HepG2 (cell line): ENCODE measurements around the gene CTXN1. TPM values are rescaled to one million over a fixed set of nuclear protein-coding genes. Genes with fewer than 3 reads are reported as not detected.

Source experiments
- DBP ChIP-seq: sonication (generic); formaldehyde crosslinking; IDR thresholded peaks from 2 replicates; pipeline ENCODE4 v1.4.0; 2020; ENCODE audit warnings: missing genetic modification reagents; ENCODE audit errors: not compliant biosample characterization
- FOXP4 ChIP-seq: sonication (generic); formaldehyde crosslinking; IDR thresholded peaks from 2 replicates; pipeline ENCODE4 v1.4.0; 2020; ENCODE audit warnings: missing genetic modification reagents
- GTF2F1 ChIP-seq: fragments of 150-350 bp; IDR thresholded peaks from 2 replicates; pipeline ENCODE4 v1.6.1; 2014; ENCODE audit warnings: low read length
- IKZF4 ChIP-seq: sonication (generic); formaldehyde crosslinking; IDR thresholded peaks from 2 replicates; pipeline ENCODE4 v1.5.1; 2020; ENCODE audit warnings: borderline replicate concordance, mild to moderate bottlenecking, low read depth, missing genetic modification reagents; ENCODE audit errors: not compliant biosample characterization
- JUNB ChIP-seq: sonication (generic); formaldehyde crosslinking; IDR thresholded peaks from 2 replicates; pipeline ENCODE4 v1.8.0; 2022; ENCODE audit warnings: missing genetic modification reagents, mild to moderate bottlenecking, borderline replicate concordance
- NFE2 ChIP-seq: sonication (generic); formaldehyde crosslinking; IDR thresholded peaks from 2 replicates; pipeline ENCODE4 v1.4.0; 2020; ENCODE audit warnings: missing genetic modification reagents
- NFRKB ChIP-seq: fragments of 450-650 bp; IDR thresholded peaks from 2 replicates; pipeline ENCODE4 v1.6.1; 2017
- PHF5A ChIP-seq: IDR thresholded peaks from one replicate; pipeline ENCODE4 v1.6.1; 2018; ENCODE audit warnings: low read depth, missing genetic modification reagents; ENCODE audit not compliant: unreplicated experiment
- POLR2A ChIP-seq, 2 experiments: IDR thresholded peaks; 2 replicates each; pipeline ENCODE4 v1.6.1; 2011; ENCODE audit warnings: low read depth in 2 of 2, low read length in 2 of 2, mild to moderate bottlenecking in 1 of 2, moderate library complexity in 1 of 2; ENCODE audit not compliant: insufficient read depth in 1 of 2
- RAD51 ChIP-seq: fragments of 450-650 bp; IDR thresholded peaks from 2 replicates; pipeline ENCODE4 v1.6.1; 2016; ENCODE audit warnings: borderline replicate concordance
- TRIM24 ChIP-seq: sonication (generic); formaldehyde crosslinking; IDR thresholded peaks from 2 replicates; pipeline ENCODE4 v1.8.0; 2022; ENCODE audit warnings: mild to moderate bottlenecking, missing genetic modification reagents
- ZBTB34 ChIP-seq: sonication (generic); formaldehyde crosslinking; IDR thresholded peaks from 2 replicates; pipeline ENCODE4 v1.8.0; 2022; ENCODE audit warnings: mild to moderate bottlenecking, missing genetic modification reagents
- ZBTB38 ChIP-seq: sonication (generic); formaldehyde crosslinking; IDR thresholded peaks from 2 replicates; pipeline ENCODE4 v1.5.1; 2020; ENCODE audit warnings: mild to moderate bottlenecking, missing genetic modification reagents
- ZFAT ChIP-seq: sonication (generic); formaldehyde crosslinking; conservative IDR thresholded peaks from 2 replicates; pipeline ENCODE4 v1.8.1; 2023; ENCODE audit warnings: missing genetic modification reagents, inconsistent platforms
- ZFP37 ChIP-seq: sonication (generic); formaldehyde crosslinking; IDR thresholded peaks from 2 replicates; pipeline ENCODE4 v1.4.0; 2020; ENCODE audit warnings: missing genetic modification reagents, borderline replicate concordance
- ZNF468 ChIP-seq: sonication (generic); formaldehyde crosslinking; IDR thresholded peaks from 2 replicates; pipeline ENCODE4 v1.8.0; 2022; ENCODE audit warnings: mild to moderate bottlenecking, moderate library complexity, missing genetic modification reagents
- ZNF558 ChIP-seq: sonication (generic); formaldehyde crosslinking; IDR thresholded peaks from 2 replicates; pipeline ENCODE4 v1.9.0; 2022; ENCODE audit warnings: mild to moderate bottlenecking, missing genetic modification reagents, borderline replicate concordance
- ZNF570 ChIP-seq: sonication (generic); formaldehyde crosslinking; IDR thresholded peaks from 2 replicates; pipeline ENCODE4 v1.4.0; 2020; ENCODE audit warnings: mild to moderate bottlenecking, missing genetic modification reagents, borderline replicate concordance
- polyA plus RNA-seq, 8 experiments: library from polyadenylated mRNA; depleted of rRNA in 3 of 8; stranded (reverse) in 7 of 8; unstranded in 1 of 8; fragments of >200 nt; fragmentation: Illumina TruSeq in 4 of 8; extraction: Trizol in 4 of 8; gene quantifications; 2 replicates each; pipeline versions ENCODE4 v1.2.1 to v1.2.3, GENCODE V29; 2011 to 2016; ENCODE audit warnings: low read depth in 4 of 8, missing spikeins in 1 of 8, mixed read lengths in 1 of 8; ENCODE audit not compliant: insufficient read depth in 1 of 8
- total RNA-seq, 5 experiments: library from RNA; depleted of rRNA; stranded (reverse); fragments of >200 nt; fragmentation: Illumina TruSeq; extraction: Trizol; gene quantifications; 2 replicates each; pipeline ENCODE4 v1.2.3, GENCODE V29; 2016; ENCODE audit warnings: low read depth in 1 of 5

Gene CTXN1
- total and polyA plus RNA-seq, 2 of the 13 experiments (the other 11 are each of a cell fraction or from before 2014, with no cell fraction given) = 0.11 TPM; not detected in 1

- TF ChIP-seq IKZF4 (CRISPR knock-in tag) (no peak), PHF5A (CRISPR knock-in tag) (no peak), ZNF468 (no peak), JUNB (CRISPR knock-in tag) (no peak), ZFAT (CRISPR knock-in tag) (no peak), NFRKB (no peak), ZBTB38 (no peak), TRIM24 (CRISPR knock-in tag) (no peak), RAD51 (no peak), GTF2F1 (no peak), DBP (CRISPR knock-in tag) (no peak), FOXP4 (CRISPR knock-in tag) (no peak), ZNF570 (CRISPR knock-in tag) (no peak; the same call in 1 of the 2 replicates), POLR2A (IDR thresholded peaks at IDR 0.05; ENCODE audit: insufficient read depth in 1 of 2, low read depth in 2 of 2, low read length in 2 of 2) (no peak), NFE2 (CRISPR knock-in tag) (no peak), ZBTB34 (CRISPR knock-in tag) (no peak), ZNF558 (CRISPR knock-in tag) (no peak), ZFP37 (CRISPR knock-in tag) (no peak)
Measured at GRCh38 chr19:7902796-7903243, 23.1 kb downstream of the CTXN1 start (continued).
